Kasumi-1 (cell line): ENCODE measurements around the gene CORO2B.

Source experiments
- DNase-seq, 2 experiments: peaks; one replicate each; lab custom pipeline; 2025; lab: John Stamatoyannopoulos, UW

The CORO2B gene

GRCh38 chr15:68572309-68572708, 6.5 kb upstream of the CORO2B start:
- no peak for DNase-seq

- DNase-seq, result no peak
These were observed 5.9 kb upstream of the CORO2B start for GRCh38 chr15:68572921-68573320.

GRCh38 chr15:68574046-68574445, 4.7 kb upstream of the CORO2B start:
- DNase-seq, result no peak

- no peak for DNase-seq
These were observed 4.2 kb upstream of the CORO2B start for GRCh38 chr15:68574629-68575028.

- no peak for DNase-seq
These were observed 2.4 kb upstream of the CORO2B start for GRCh38 chr15:68576235-68576892.

GRCh38 chr15:68578175-68578979, 416 bp upstream of the CORO2B start:
- peak in 1 of 2 experiments; percentile 16 for DNase-seq

- DNase-seq, result no peak
These were observed 1.5 kb downstream of the CORO2B start for GRCh38 chr15:68580026-68580882.

GRCh38 chr15:68580883-68581155, 2.0 kb downstream of the CORO2B start:
- DNase-seq, result no peak

- DNase-seq, result no peak
These were observed 2.9 kb downstream of the CORO2B start for GRCh38 chr15:68581725-68582124.

- DNase-seq, result no peak
These were observed 3.4 kb downstream of the CORO2B start for GRCh38 chr15:68582236-68582635.

- no peak for DNase-seq
These were observed 4.1 kb downstream of the CORO2B start for GRCh38 chr15:68582864-68583263.

- no peak for DNase-seq
These were observed 4.5 kb downstream of the CORO2B start for GRCh38 chr15:68583321-68583720.

- no peak for DNase-seq
These were observed 5.4 kb downstream of the CORO2B start for GRCh38 chr15:68583936-68584755.

GRCh38 chr15:68584756-68585573, 6.2 kb downstream of the CORO2B start:
- no peak for DNase-seq

GRCh38 chr15:68585574-68586273, 6.9 kb downstream of the CORO2B start:
- no peak for DNase-seq

GRCh38 chr15:68586274-68586961, 7.6 kb downstream of the CORO2B start:
- DNase-seq, result no peak

- no peak for DNase-seq
These were observed 9.1 kb downstream of the CORO2B start for GRCh38 chr15:68587769-68588385.

GRCh38 chr15:68589053-68589452, 10.3 kb downstream of the CORO2B start:
- no peak for DNase-seq
